WTC11 (cell line): ENCODE results near the gene DGLUCY. TPM values are rescaled to one million over a fixed set of nuclear protein-coding genes. Genes with fewer than 3 reads are reported as not detected.
A peak's percentile ranks its signal among the peaks of the same experiment; 100 is the strongest.

Experiments
- ATAC-seq: fragments of 200-7000 bp; cut with Tn5 transposase; 2 replicates; pipeline ENCODE4 v1.10.0; 2021; ENCODE audit warnings: mild to moderate bottlenecking, moderate library complexity
- CTCF ChIA-PET: fragments of 300-600 bp; sonication (Branson Sonifier 250); formaldehyde crosslinking; loops from one replicate; lab custom pipeline; 2021; ENCODE audit warnings: antibody characterized with exemption; lab: Charles Lee
- POLR2A ChIA-PET: fragments of 350-600 bp; sonication (Branson Sonifier 250); formaldehyde crosslinking; loops from one replicate; lab custom pipeline; 2021; ENCODE audit warnings: antibody characterized with exemption; lab: Charles Lee
- DNase-seq: peaks from one replicate; pipeline ENCODE4 v3.0.0; 2021; ENCODE audit warnings: low spot score
- H3K27ac Mint-ChIP-seq: 2 replicates; pipeline ENCODE4 v1.8.0; 2021; ENCODE audit warnings: mixed read lengths
- H3K27me3 Mint-ChIP-seq: 2 replicates; pipeline ENCODE4 v1.8.0; 2021; ENCODE audit warnings: low read depth, mild to moderate bottlenecking, moderate library complexity, mixed read lengths
- H3K36me3 Mint-ChIP-seq: 2 replicates; pipeline ENCODE4 v1.8.0; 2021; ENCODE audit warnings: mixed read lengths
- H3K4me1 Mint-ChIP-seq: 2 replicates; pipeline ENCODE4 v1.8.0; 2022; ENCODE audit warnings: mixed read lengths
- H3K4me3 Mint-ChIP-seq: 2 replicates; pipeline ENCODE4 v1.8.0; 2021; ENCODE audit warnings: mild to moderate bottlenecking, moderate library complexity, mixed read lengths
- H3K9me3 Mint-ChIP-seq: 2 replicates; pipeline ENCODE4 v1.8.0; 2021; ENCODE audit warnings: mixed read lengths
- ESRRA ChIP-seq: sonication (generic); formaldehyde crosslinking; IDR thresholded peaks from 2 replicates; pipeline ENCODE4 v1.8.1; 2022; ENCODE audit warnings: mild to moderate bottlenecking, missing genetic modification reagents, borderline replicate concordance
- HMGXB4 ChIP-seq: sonication (generic); formaldehyde crosslinking; IDR thresholded peaks from 2 replicates; pipeline ENCODE4 v1.8.1; 2023; ENCODE audit warnings: mild to moderate bottlenecking, moderate library complexity, missing genetic modification reagents
- IRF1 ChIP-seq: sonication (generic); formaldehyde crosslinking; IDR thresholded peaks from 2 replicates; pipeline ENCODE4 v1.8.0; 2023; ENCODE audit warnings: missing genetic modification reagents
- KAT7 ChIP-seq: sonication (generic); formaldehyde crosslinking; IDR thresholded peaks from 2 replicates; pipeline ENCODE4 v1.8.1; 2023; ENCODE audit warnings: missing genetic modification reagents, mild to moderate bottlenecking, borderline replicate concordance
- MYBL2 ChIP-seq: sonication (generic); formaldehyde crosslinking; IDR thresholded peaks from 2 replicates; pipeline ENCODE4 v1.8.1; 2023; ENCODE audit warnings: mild to moderate bottlenecking, moderate library complexity, missing genetic modification reagents
- NFATC4 ChIP-seq: fragments of 250-450 bp; sonication (Bioruptor Pico); IDR thresholded peaks from 2 replicates; pipeline ENCODE4 v1.9.0; 2021; ENCODE audit warnings: mild to moderate bottlenecking
- NR3C1 ChIP-seq: sonication (generic); formaldehyde crosslinking; conservative IDR thresholded peaks from 2 replicates; pipeline ENCODE4 v1.8.1; 2023; ENCODE audit warnings: low read depth, mild to moderate bottlenecking, missing genetic modification reagents
- PREB ChIP-seq: sonication (generic); formaldehyde crosslinking; IDR thresholded peaks from 2 replicates; pipeline ENCODE4 v1.8.1; 2022; ENCODE audit warnings: mild to moderate bottlenecking, missing genetic modification reagents, moderate library complexity, borderline replicate concordance
- PRRX2 ChIP-seq: fragments of 250-450 bp; sonication (Bioruptor Pico); IDR thresholded peaks from 2 replicates; pipeline ENCODE4 v1.8.0; 2021; ENCODE audit warnings: mild to moderate bottlenecking
- SOX15 ChIP-seq: fragments of 250-450 bp; sonication (Bioruptor Pico); IDR thresholded peaks from 2 replicates; pipeline ENCODE4 v1.9.0; 2021; ENCODE audit warnings: mild to moderate bottlenecking
- STAT6 ChIP-seq: sonication (generic); formaldehyde crosslinking; conservative IDR thresholded peaks from 2 replicates; pipeline ENCODE4 v1.8.1; 2023; ENCODE audit warnings: mild to moderate bottlenecking, low read depth, missing genetic modification reagents, moderate library complexity
- TCF7 ChIP-seq: sonication (generic); formaldehyde crosslinking; IDR thresholded peaks from 2 replicates; pipeline ENCODE4 v1.8.0; 2022; ENCODE audit warnings: mild to moderate bottlenecking, low read depth, missing genetic modification reagents, moderate library complexity
- TEAD4 ChIP-seq: sonication (generic); formaldehyde crosslinking; IDR thresholded peaks from 2 replicates; pipeline ENCODE4 v1.8.0; 2022; ENCODE audit warnings: mild to moderate bottlenecking, missing genetic modification reagents
- ZNF138 ChIP-seq: sonication (generic); formaldehyde crosslinking; conservative IDR thresholded peaks from 2 replicates; pipeline ENCODE4 v1.8.1; 2022; ENCODE audit warnings: mild to moderate bottlenecking, moderate library complexity, missing genetic modification reagents
- ZNF219 ChIP-seq: sonication (generic); formaldehyde crosslinking; IDR thresholded peaks from 2 replicates; pipeline ENCODE4 v1.8.0; 2023; ENCODE audit warnings: missing genetic modification reagents, mild to moderate bottlenecking, borderline replicate concordance
- ZNF263 ChIP-seq: sonication (generic); formaldehyde crosslinking; IDR thresholded peaks from 2 replicates; pipeline ENCODE4 v1.8.1; 2022; ENCODE audit warnings: low read depth, mild to moderate bottlenecking, moderate library complexity, missing genetic modification reagents
- ZNF317 ChIP-seq: sonication (generic); formaldehyde crosslinking; IDR thresholded peaks from 2 replicates; pipeline ENCODE4 v1.8.1; 2023; ENCODE audit warnings: low read depth, mild to moderate bottlenecking, moderate library complexity, missing genetic modification reagents, borderline replicate concordance
- total RNA-seq: library from RNA; stranded (reverse); gene quantifications from 3 replicates; pipeline ENCODE4 v1.2.3, GENCODE V29; 2021
- TF ChIP-seq, protein P1 (sequence below): fragments of 250-450 bp; sonication (Bioruptor Pico); IDR thresholded peaks from 2 replicates; pipeline ENCODE4 v2.1.2; 2022; ENCODE audit warnings: mild to moderate bottlenecking, moderate library complexity
- TF ChIP-seq, protein P2 (sequence below): sonication (generic); formaldehyde crosslinking; IDR thresholded peaks from 2 replicates; pipeline ENCODE4 v1.8.1; 2022; ENCODE audit warnings: mild to moderate bottlenecking, moderate library complexity, missing genetic modification reagents
- TF ChIP-seq, protein P3 (sequence below): sonication (generic); formaldehyde crosslinking; IDR thresholded peaks from 2 replicates; pipeline ENCODE4 v1.8.0; 2022; ENCODE audit warnings: mild to moderate bottlenecking, missing genetic modification reagents
- TF ChIP-seq, protein P4 (sequence below): sonication (generic); formaldehyde crosslinking; IDR thresholded peaks from 2 replicates; pipeline ENCODE4 v1.8.0; 2023; ENCODE audit warnings: missing genetic modification reagents, mild to moderate bottlenecking, borderline replicate concordance

Gene DGLUCY
- total RNA-seq, 1 experiment from 2014 or later: 35.4 TPM

DNA sequence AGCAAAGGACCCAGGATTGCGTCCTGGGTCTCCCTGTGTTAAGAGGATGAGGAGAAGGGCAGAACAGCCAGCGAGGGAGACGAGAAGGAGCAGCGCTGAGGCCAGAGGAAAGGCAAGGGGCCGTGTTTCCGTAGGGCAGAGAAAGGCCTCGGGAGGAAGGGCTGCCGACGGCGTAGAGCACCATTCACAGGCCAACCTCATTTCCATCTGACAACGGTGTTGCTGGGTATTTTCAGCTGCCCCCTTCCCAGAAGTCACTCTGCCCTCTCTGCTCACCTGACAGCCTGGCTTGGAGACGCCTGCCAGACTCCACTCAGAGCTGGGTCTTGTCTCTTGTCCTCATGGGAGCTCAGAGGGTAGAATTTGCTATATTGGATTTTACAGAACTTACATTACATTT, 79.2 kb downstream of the DGLUCY start:
- POLR2A ChIA-PET: no interaction called here
- H3K9me3 Mint-ChIP-seq: no peaks in the 10 kb centered on the region
- CTCF ChIA-PET: interaction anchor here (0.9 to 2.8 kb wide), 4 partner anchors 16 to 94 kb away, joined by 3 to 8 read pairs (median 6); no protein-coding TSS in a partner anchor
- H3K36me3 Mint-ChIP-seq: peaks cover 19% of the 10 kb centered on the region
- no peak overlapping the region for H3K4me3 Mint-ChIP-seq
- no peaks in the 10 kb centered on the region for H3K27me3 Mint-ChIP-seq
- H3K27ac Mint-ChIP-seq: no peak overlapping the region
- ATAC-seq: peak; percentile 16; the same call in 1 of the 2 replicates
- H3K4me1 Mint-ChIP-seq: no peaks in the 10 kb centered on the region
- no peak for TF ChIP-seq ESRRA (CRISPR knock-in tag)
- no peak for TF ChIP-seq KAT7 (CRISPR knock-in tag)
- TF ChIP-seq NR3C1: no peak
- TF ChIP-seq, protein P1, sequence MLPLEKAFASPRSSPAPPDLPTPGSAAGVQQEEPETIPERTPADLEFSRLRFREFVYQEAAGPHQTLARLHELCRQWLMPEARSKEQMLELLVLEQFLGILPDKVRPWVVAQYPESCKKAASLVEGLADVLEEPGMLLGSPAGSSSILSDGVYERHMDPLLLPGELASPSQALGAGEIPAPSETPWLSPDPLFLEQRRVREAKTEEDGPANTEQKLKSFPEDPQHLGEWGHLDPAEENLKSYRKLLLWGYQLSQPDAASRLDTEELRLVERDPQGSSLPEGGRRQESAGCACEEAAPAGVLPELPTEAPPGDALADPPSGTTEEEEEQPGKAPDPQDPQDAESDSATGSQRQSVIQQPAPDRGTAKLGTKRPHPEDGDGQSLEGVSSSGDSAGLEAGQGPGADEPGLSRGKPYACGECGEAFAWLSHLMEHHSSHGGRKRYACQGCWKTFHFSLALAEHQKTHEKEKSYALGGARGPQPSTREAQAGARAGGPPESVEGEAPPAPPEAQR (CRISPR knock-in tag): no peak
- TF ChIP-seq IRF1 (CRISPR knock-in tag): no peak
- TF ChIP-seq, protein P2, sequence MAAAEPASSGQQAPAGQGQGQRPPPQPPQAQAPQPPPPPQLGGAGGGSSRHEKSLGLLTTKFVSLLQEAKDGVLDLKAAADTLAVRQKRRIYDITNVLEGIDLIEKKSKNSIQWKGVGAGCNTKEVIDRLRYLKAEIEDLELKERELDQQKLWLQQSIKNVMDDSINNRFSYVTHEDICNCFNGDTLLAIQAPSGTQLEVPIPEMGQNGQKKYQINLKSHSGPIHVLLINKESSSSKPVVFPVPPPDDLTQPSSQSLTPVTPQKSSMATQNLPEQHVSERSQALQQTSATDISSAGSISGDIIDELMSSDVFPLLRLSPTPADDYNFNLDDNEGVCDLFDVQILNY (CRISPR knock-in tag): no peak
- DNase-seq: no peak

GRCh38 chr14:91195881-91196280, 82.0 kb downstream of the DGLUCY start:
- no peak for ATAC-seq
- Mint-ChIP-seq H3K27ac (no peak overlapping the region), H3K36me3 (peaks cover 35% of the 10 kb centered on the region), H3K9me3 (peaks cover 14% of the 10 kb centered on the region), H3K4me3 (no peak overlapping the region), H3K27me3 (no peaks in the 10 kb centered on the region), H3K4me1 (no peaks in the 10 kb centered on the region)
- no peak for DNase-seq
- ChIA-PET POLR2A (no interaction called here), CTCF (interaction anchor here (0.6 kb wide), 1 partner anchor 91 kb away, joined by 3 read pairs; no protein-coding TSS in a partner anchor)
- TF ChIP-seq ZNF317 (CRISPR knock-in tag) (no peak), TCF7 (CRISPR knock-in tag) (no peak), PREB (CRISPR knock-in tag) (no peak), TEAD4 (CRISPR knock-in tag) (no peak), ZNF219 (no peak), SOX15 (CRISPR knock-in tag) (no peak), ZNF138 (CRISPR knock-in tag) (no peak), HMGXB4 (CRISPR knock-in tag) (no peak), NFATC4 (CRISPR knock-in tag) (no peak), STAT6 (CRISPR knock-in tag) (no peak), PRRX2 (no peak), MYBL2 (CRISPR knock-in tag) (no peak), ZNF263 (CRISPR knock-in tag) (no peak)
- TF ChIP-seq, protein P3, sequence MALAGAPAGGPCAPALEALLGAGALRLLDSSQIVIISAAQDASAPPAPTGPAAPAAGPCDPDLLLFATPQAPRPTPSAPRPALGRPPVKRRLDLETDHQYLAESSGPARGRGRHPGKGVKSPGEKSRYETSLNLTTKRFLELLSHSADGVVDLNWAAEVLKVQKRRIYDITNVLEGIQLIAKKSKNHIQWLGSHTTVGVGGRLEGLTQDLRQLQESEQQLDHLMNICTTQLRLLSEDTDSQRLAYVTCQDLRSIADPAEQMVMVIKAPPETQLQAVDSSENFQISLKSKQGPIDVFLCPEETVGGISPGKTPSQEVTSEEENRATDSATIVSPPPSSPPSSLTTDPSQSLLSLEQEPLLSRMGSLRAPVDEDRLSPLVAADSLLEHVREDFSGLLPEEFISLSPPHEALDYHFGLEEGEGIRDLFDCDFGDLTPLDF (CRISPR knock-in tag): no peak
- TF ChIP-seq, protein P4, sequence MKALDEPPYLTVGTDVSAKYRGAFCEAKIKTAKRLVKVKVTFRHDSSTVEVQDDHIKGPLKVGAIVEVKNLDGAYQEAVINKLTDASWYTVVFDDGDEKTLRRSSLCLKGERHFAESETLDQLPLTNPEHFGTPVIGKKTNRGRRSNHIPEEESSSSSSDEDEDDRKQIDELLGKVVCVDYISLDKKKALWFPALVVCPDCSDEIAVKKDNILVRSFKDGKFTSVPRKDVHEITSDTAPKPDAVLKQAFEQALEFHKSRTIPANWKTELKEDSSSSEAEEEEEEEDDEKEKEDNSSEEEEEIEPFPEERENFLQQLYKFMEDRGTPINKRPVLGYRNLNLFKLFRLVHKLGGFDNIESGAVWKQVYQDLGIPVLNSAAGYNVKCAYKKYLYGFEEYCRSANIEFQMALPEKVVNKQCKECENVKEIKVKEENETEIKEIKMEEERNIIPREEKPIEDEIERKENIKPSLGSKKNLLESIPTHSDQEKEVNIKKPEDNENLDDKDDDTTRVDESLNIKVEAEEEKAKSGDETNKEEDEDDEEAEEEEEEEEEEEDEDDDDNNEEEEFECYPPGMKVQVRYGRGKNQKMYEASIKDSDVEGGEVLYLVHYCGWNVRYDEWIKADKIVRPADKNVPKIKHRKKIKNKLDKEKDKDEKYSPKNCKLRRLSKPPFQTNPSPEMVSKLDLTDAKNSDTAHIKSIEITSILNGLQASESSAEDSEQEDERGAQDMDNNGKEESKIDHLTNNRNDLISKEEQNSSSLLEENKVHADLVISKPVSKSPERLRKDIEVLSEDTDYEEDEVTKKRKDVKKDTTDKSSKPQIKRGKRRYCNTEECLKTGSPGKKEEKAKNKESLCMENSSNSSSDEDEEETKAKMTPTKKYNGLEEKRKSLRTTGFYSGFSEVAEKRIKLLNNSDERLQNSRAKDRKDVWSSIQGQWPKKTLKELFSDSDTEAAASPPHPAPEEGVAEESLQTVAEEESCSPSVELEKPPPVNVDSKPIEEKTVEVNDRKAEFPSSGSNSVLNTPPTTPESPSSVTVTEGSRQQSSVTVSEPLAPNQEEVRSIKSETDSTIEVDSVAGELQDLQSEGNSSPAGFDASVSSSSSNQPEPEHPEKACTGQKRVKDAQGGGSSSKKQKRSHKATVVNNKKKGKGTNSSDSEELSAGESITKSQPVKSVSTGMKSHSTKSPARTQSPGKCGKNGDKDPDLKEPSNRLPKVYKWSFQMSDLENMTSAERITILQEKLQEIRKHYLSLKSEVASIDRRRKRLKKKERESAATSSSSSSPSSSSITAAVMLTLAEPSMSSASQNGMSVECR (CRISPR knock-in tag): no peak
